ENCODE measurements around the gene ARHGAP10. TPM values are rescaled to one million over a fixed set of nuclear protein-coding genes. Genes with fewer than 3 reads are reported as not detected.
A peak's percentile ranks its signal among the peaks of the same experiment; 100 is the strongest.

The ARHGAP10 gene
- polyA plus RNA-seq, 10 donors, result 27.5 to 35.9 (median 32.4) TPM

- no peak for DNase-seq
Observed at GRCh38 chr4:148090503-148091476, 358.9 kb downstream of the ARHGAP10 start.

GRCh38 chr4:148091896-148092295 lies 360.0 kb downstream of the ARHGAP10 start:
- DNase-seq, result no peak

GRCh38 chr4:148092316-148093014 lies 360.6 kb downstream of the ARHGAP10 start:
- DNase-seq, result no peak

GRCh38 chr4:148093065-148093464 lies 361.2 kb downstream of the ARHGAP10 start:
- DNase-seq, result no peak

GRCh38 chr4:148094149-148094548 lies 362.3 kb downstream of the ARHGAP10 start:
- no peak for DNase-seq

- no peak for DNase-seq
Observed at GRCh38 chr4:148095346-148095923, 363.5 kb downstream of the ARHGAP10 start.

GRCh38 chr4:148097801-148098200 lies 365.9 kb downstream of the ARHGAP10 start:
- DNase-seq, result no peak

GRCh38 chr4:148101235-148101634 lies 369.3 kb downstream of the ARHGAP10 start:
- no peak for DNase-seq

GRCh38 chr4:148101790-148102189 lies 369.9 kb downstream of the ARHGAP10 start:
- no peak for DNase-seq

- DNase-seq, result no peak
Observed at GRCh38 chr4:148103597-148104355, 371.9 kb downstream of the ARHGAP10 start.

GRCh38 chr4:148108766-148109165 lies 376.9 kb downstream of the ARHGAP10 start:
- DNase-seq, result peak in 2 of 3 donors; percentile 35 to 38

- DNase-seq, result no peak
Observed at GRCh38 chr4:148109216-148109615, 377.3 kb downstream of the ARHGAP10 start.

GRCh38 chr4:148110169-148110568 lies 378.3 kb downstream of the ARHGAP10 start:
- no peak for DNase-seq

- peak in 1 of 3 donors; percentile 46 for DNase-seq
Observed at GRCh38 chr4:148112231-148112982, 380.5 kb downstream of the ARHGAP10 start.

- no peak for DNase-seq
Observed at GRCh38 chr4:148114436-148114835, 382.5 kb downstream of the ARHGAP10 start.

GRCh38 chr4:148116264-148116663 lies 384.4 kb downstream of the ARHGAP10 start:
- peak; percentile 90 to 94 (median 93) for DNase-seq

- no peak for DNase-seq
Observed at GRCh38 chr4:148116969-148117368, 385.1 kb downstream of the ARHGAP10 start.

GRCh38 chr4:148118179-148118578 lies 386.3 kb downstream of the ARHGAP10 start:
- no peak for DNase-seq

- peak; percentile 35 to 51 (median 38) for DNase-seq
Observed at GRCh38 chr4:148118633-148119032, 386.7 kb downstream of the ARHGAP10 start.

GRCh38 chr4:148120216-148120615 lies 388.3 kb downstream of the ARHGAP10 start:
- no peak for DNase-seq

Data from muscle of back (tissue), 11 donors.